ENCODE data around the gene AQP11. TPM values are rescaled to one million over a fixed set of nuclear protein-coding genes. Genes with fewer than 3 reads are reported as not detected.
A peak's percentile ranks its signal among the peaks of the same experiment; 100 is the strongest.

AQP11 gene
- total RNA-seq, 4 donors from 2014 or later = 0.18 to 0.19 TPM; not detected in 2

- Histone ChIP-seq H3K4me3 (no peak overlapping the region), H3K36me3 (no peaks in the 10 kb centered on the region), H3K27ac (no peak overlapping the region), H3K27me3 (no peaks in the 10 kb centered on the region), H3K4me1 (no peaks in the 10 kb centered on the region), H3K9me3 (no peaks in the 10 kb centered on the region)
- intact Hi-C loops (cut with DNase I) = no loop called here
- no peak for DNase-seq
- 80 to 93% methylated on average over 2 of the region's 2 CpGs for WGBS, 2 donors
- no peak for TF ChIP-seq CTCF (IDR thresholded peaks at IDR 0.05)
- TF ChIP-seq POLR2A (IDR thresholded peaks at IDR 0.05) = no peak
These were observed 6.9 kb downstream of the AQP11 start for GRCh38 chr11:77596626-77597025.

GRCh38 chr11:77598195-77598594, 8.4 kb downstream of the AQP11 start:
- H3K36me3 ChIP-seq = no peaks in the 10 kb centered on the region
- H3K27ac ChIP-seq = no peak overlapping the region
- intact Hi-C loops (cut with DNase I) = no loop called here
- WGBS, 2 donors = 82 to 89% methylated on average over 2 of the region's 2 CpGs
- H3K9me3 ChIP-seq = no peaks in the 10 kb centered on the region
- H3K4me1 ChIP-seq = peaks cover 4 to 12% (median 7%) of the 10 kb centered on the region in 3 donors
- no peak for DNase-seq
- no peaks in the 10 kb centered on the region for H3K27me3 ChIP-seq
- TF ChIP-seq POLR2A (IDR thresholded peaks at IDR 0.05) (no peak), CTCF (IDR thresholded peaks at IDR 0.05) (no peak)
- no peak overlapping the region for H3K4me3 ChIP-seq

GRCh38 chr11:77602381-77603088, 12.8 kb downstream of the AQP11 start:
- Histone ChIP-seq H3K4me1 (peaks cover 4 to 12% (median 7%) of the 10 kb centered on the region in 3 donors), H3K4me3 (no peak overlapping the region), H3K9me3 (no peaks in the 10 kb centered on the region), H3K27me3 (no peaks in the 10 kb centered on the region), H3K27ac (peak overlapping the region in 3 of 4 donors; percentile 17 to 29 (median 24)), H3K36me3 (peaks cover 0 to 17% (median 0%) of the 10 kb centered on the region in 3 donors)
- no peak for DNase-seq
- TF ChIP-seq CTCF (IDR thresholded peaks at IDR 0.05) (no peak), POLR2A (IDR thresholded peaks at IDR 0.05) (no peak)
- 80 to 85% methylated on average over 3 of the region's 3 CpGs for WGBS, 2 donors
- intact Hi-C loops (cut with DNase I) = no loop called here

GRCh38 chr11:77604281-77604680, 14.5 kb downstream of the AQP11 start:
- H3K27ac ChIP-seq = no peak overlapping the region
- TF ChIP-seq POLR2A (IDR thresholded peaks at IDR 0.05) (no peak), CTCF (IDR thresholded peaks at IDR 0.05) (no peak)
- intact Hi-C loops (cut with DNase I) = no loop called here
- H3K4me1 ChIP-seq = peaks cover 4 to 12% (median 7%) of the 10 kb centered on the region in 3 donors
- H3K4me3 ChIP-seq = no peak overlapping the region
- H3K9me3 ChIP-seq = no peaks in the 10 kb centered on the region
- H3K36me3 ChIP-seq = peaks cover 0 to 34% (median 0%) of the 10 kb centered on the region in 3 donors
- no peak for DNase-seq
- WGBS, 2 donors = 93 to 95% methylated on average over 2 of the region's 2 CpGs
- H3K27me3 ChIP-seq = no peaks in the 10 kb centered on the region

GRCh38 chr11:77609234-77609633, 19.5 kb downstream of the AQP11 start:
- Histone ChIP-seq H3K9me3 (no peaks in the 10 kb centered on the region), H3K4me3 (no peak overlapping the region), H3K27me3 (no peaks in the 10 kb centered on the region), H3K27ac (no peak overlapping the region), H3K4me1 (no peaks in the 10 kb centered on the region), H3K36me3 (peaks cover 0 to 84% (median under 1%) of the 10 kb centered on the region in 3 donors)
- DNase-seq = no peak
- WGBS, 2 donors = 75 to 88% methylated on average over 1 of the region's 1 CpG
- TF ChIP-seq CTCF (IDR thresholded peaks at IDR 0.05) (no peak), POLR2A (IDR thresholded peaks at IDR 0.05) (no peak)
- intact Hi-C loops (cut with DNase I) = no loop called here
